SK-N-SH treated with all-trans-retinoic acid at 6 μM for 48 hours (cell line): Measurements from ENCODE around the gene ADAMTS18.

ENCODE experiments used
- ARNTL ChIP-seq: fragments of 450-650 bp; formaldehyde crosslinking; IDR thresholded peaks from 2 replicates; pipeline ENCODE4 v1.5.0; 2020; ENCODE audit warnings: low read depth, mild to moderate bottlenecking, moderate library complexity, borderline replicate concordance
- GLIS3 ChIP-seq: fragments of 250-450 bp; sonication (Bioruptor Pico); IDR thresholded peaks from 2 replicates; pipeline ENCODE4 v1.5.0; 2020; ENCODE audit warnings: mild to moderate bottlenecking, moderate library complexity
- ISL1 ChIP-seq: fragments of 250-450 bp; sonication (Bioruptor Pico); IDR thresholded peaks from 2 replicates; pipeline ENCODE4 v2.1.2; 2022; ENCODE audit warnings: mild to moderate bottlenecking, moderate library complexity
- RARB ChIP-seq: fragments of 250-450 bp; sonication (Bioruptor Pico); IDR thresholded peaks from 2 replicates; pipeline ENCODE4 v1.8.0; 2021; ENCODE audit warnings: mild to moderate bottlenecking, moderate library complexity
- SNAI2 ChIP-seq: fragments of 250-450 bp; sonication (Bioruptor Pico); IDR thresholded peaks from 2 replicates; pipeline ENCODE4 v1.5.0; 2020; ENCODE audit warnings: mild to moderate bottlenecking, moderate library complexity
- TOX ChIP-seq: fragments of 250-450 bp; sonication (Bioruptor Pico); IDR thresholded peaks from 2 replicates; pipeline ENCODE4 v1.8.0; 2021; ENCODE audit warnings: mild to moderate bottlenecking, moderate library complexity, borderline replicate concordance
- ZFP30 ChIP-seq: fragments of 450-650 bp; formaldehyde crosslinking; IDR thresholded peaks from 2 replicates; pipeline ENCODE4 v1.5.0; 2022; ENCODE audit warnings: mild to moderate bottlenecking, moderate library complexity
- TF ChIP-seq, protein P1 (sequence below): fragments of 250-450 bp; sonication (Bioruptor Pico); IDR thresholded peaks from 2 replicates; pipeline ENCODE4 v1.8.0; 2021; ENCODE audit warnings: low read depth, mild to moderate bottlenecking, moderate library complexity, borderline replicate concordance
- TF ChIP-seq, protein P2 (sequence below): fragments of 250-450 bp; sonication (Bioruptor Pico); IDR thresholded peaks from 2 replicates; pipeline ENCODE4 v1.5.1; 2020; ENCODE audit warnings: low read depth, mild to moderate bottlenecking, moderate library complexity
- TF ChIP-seq, protein P3 (sequence below): fragments of 250-450 bp; sonication (Bioruptor Pico); IDR thresholded peaks from 2 replicates; pipeline ENCODE4 v1.8.0; 2020; ENCODE audit warnings: mild to moderate bottlenecking, moderate library complexity, borderline replicate concordance

DNA sequence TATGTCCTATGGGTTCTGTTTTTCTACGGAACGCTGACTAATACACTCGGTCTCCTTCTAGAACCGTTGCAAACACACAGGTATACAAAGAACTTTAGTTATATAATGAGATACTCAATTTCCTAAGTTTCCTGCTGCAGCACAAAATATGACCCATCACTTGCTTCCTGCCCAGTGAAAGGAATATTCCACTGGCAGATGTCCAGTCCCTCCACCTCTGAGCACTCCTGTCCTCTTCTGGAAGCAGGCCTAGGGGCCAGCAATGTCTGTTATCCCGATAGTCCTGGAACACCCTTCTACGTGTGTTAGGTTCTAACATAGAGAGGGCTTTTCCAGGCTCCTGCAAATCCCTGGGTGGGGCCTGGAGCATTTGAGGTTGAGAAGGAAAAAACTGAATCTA lies 32.7 kb downstream of the ADAMTS18 start:
- TF ChIP-seq, protein P1, sequence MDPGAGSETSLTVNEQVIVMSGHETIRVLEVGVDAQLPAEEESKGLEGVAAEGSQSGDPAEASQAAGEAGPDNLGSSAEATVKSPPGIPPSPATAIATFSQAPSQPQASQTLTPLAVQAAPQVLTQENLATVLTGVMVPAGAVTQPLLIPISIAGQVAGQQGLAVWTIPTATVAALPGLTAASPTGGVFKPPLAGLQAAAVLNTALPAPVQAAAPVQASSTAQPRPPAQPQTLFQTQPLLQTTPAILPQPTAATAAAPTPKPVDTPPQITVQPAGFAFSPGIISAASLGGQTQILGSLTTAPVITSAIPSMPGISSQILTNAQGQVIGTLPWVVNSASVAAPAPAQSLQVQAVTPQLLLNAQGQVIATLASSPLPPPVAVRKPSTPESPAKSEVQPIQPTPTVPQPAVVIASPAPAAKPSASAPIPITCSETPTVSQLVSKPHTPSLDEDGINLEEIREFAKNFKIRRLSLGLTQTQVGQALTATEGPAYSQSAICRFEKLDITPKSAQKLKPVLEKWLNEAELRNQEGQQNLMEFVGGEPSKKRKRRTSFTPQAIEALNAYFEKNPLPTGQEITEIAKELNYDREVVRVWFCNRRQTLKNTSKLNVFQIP: no peak
- TF ChIP-seq, protein P2, sequence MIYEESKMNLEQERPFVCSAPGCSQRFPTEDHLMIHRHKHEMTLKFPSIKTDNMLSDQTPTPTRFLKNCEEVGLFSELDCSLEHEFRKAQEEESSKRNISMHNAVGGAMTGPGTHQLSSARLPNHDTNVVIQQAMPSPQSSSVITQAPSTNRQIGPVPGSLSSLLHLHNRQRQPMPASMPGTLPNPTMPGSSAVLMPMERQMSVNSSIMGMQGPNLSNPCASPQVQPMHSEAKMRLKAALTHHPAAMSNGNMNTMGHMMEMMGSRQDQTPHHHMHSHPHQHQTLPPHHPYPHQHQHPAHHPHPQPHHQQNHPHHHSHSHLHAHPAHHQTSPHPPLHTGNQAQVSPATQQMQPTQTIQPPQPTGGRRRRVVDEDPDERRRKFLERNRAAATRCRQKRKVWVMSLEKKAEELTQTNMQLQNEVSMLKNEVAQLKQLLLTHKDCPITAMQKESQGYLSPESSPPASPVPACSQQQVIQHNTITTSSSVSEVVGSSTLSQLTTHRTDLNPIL (CRISPR knock-in tag): no peak
- TF ChIP-seq SNAI2 (CRISPR knock-in tag) (no peak), RARB (CRISPR knock-in tag) (no peak), ISL1 (CRISPR knock-in tag) (no peak), GLIS3 (CRISPR knock-in tag) (no peak), TOX (CRISPR knock-in tag) (no peak), ZFP30 (CRISPR knock-in tag) (no peak), ARNTL (no peak)
- TF ChIP-seq, protein P3, sequence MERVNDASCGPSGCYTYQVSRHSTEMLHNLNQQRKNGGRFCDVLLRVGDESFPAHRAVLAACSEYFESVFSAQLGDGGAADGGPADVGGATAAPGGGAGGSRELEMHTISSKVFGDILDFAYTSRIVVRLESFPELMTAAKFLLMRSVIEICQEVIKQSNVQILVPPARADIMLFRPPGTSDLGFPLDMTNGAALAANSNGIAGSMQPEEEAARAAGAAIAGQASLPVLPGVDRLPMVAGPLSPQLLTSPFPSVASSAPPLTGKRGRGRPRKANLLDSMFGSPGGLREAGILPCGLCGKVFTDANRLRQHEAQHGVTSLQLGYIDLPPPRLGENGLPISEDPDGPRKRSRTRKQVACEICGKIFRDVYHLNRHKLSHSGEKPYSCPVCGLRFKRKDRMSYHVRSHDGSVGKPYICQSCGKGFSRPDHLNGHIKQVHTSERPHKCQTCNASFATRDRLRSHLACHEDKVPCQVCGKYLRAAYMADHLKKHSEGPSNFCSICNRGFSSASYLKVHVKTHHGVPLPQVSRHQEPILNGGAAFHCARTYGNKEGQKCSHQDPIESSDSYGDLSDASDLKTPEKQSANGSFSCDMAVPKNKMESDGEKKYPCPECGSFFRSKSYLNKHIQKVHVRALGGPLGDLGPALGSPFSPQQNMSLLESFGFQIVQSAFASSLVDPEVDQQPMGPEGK: no peak
